HepG2 (cell line): ENCODE results near the gene UCN3. TPM values are rescaled to one million over a fixed set of nuclear protein-coding genes. Genes with fewer than 3 reads are reported as not detected.
A peak's percentile ranks its signal among the peaks of the same experiment; 100 is the strongest.

Experiments used
- ATAC-seq: fragments of 200-7000 bp; cut with Tn5 transposase; 3 replicates; pipeline ENCODE4 v1.9.1; 2020; ENCODE audit warnings: mild to moderate bottlenecking, moderate library complexity
- BruUV-seq: library from RNA; stranded (reverse); fragments of 400-500 nt; replicated peaks from 2 replicates; lab custom pipeline; 2021; lab: Mats Ljungman, UMichigan
- CTCF ChIA-PET: fragments of 300-600 bp; formaldehyde crosslinking; extraction: SDS; loops from one replicate; lab custom pipeline; 2021; ENCODE audit warnings: low total read pairs, inconsistent platforms, low intra/inter-chr PET ratio; lab: Yijun Ruan, JAX
- POLR2A ChIA-PET: fragments of 350-600 bp; sonication (Branson Sonifier 250); formaldehyde crosslinking; loops from one replicate; lab custom pipeline; 2020; ENCODE audit warnings: antibody characterized with exemption, inconsistent platforms; lab: Yijun Ruan, JAX
- DNase-seq: peaks from one replicate; pipeline ENCODE4 v3.0.0-alpha.2; 2015; ENCODE audit warnings: low spot score
- FAIRE-seq: peaks from 3 replicates; lab custom pipeline; 2011; peaks lifted over from hg19 to GRCh38; lab: Jason Lieb, UNC
- H2AFZ ChIP-seq: one replicate; pipeline ENCODE4 v1.6.1; 2011; ENCODE audit warnings: low read length, inconsistent platforms
- H3K27ac ChIP-seq: fragments of 300-600 bp; 3 replicates; pipeline ENCODE4 v1.8.0; 2011; ENCODE audit warnings: mixed run types, mild to moderate bottlenecking, mixed read lengths, low read length, inconsistent platforms; ENCODE audit not compliant: insufficient read depth; ENCODE audit errors: extremely low read length
- H3K27me3 ChIP-seq, 2 experiments: fragments of 200-600 bp in 1 of 2; 2 replicates in 1 of 2; 3 replicates in 1 of 2; pipeline versions ENCODE4 v1.6.0 to v1.8.0; 2011; ENCODE audit warnings: low read length in 2 of 2, mild to moderate bottlenecking in 2 of 2, moderate library complexity in 2 of 2, inconsistent platforms in 1 of 2; ENCODE audit not compliant: insufficient read depth in 2 of 2, control insufficient read depth in 1 of 2
- H3K36me3 ChIP-seq, 2 experiments: fragments of 200-600 bp in 1 of 2; replicated peaks in 1 of 2; 2 replicates in 1 of 2; 3 replicates in 1 of 2; pipeline versions ENCODE4 v1.5.1 to v1.8.0; 2011; ENCODE audit warnings: low read length in 2 of 2, inconsistent platforms in 1 of 2; ENCODE audit not compliant: insufficient read depth in 2 of 2, control insufficient read depth in 1 of 2
- H3K4me1 ChIP-seq: 2 replicates; pipeline ENCODE4 v1.5.1; 2012; ENCODE audit warnings: low read length, inconsistent platforms; ENCODE audit not compliant: insufficient read depth
- H3K4me2 ChIP-seq: 2 replicates; pipeline ENCODE4 v1.6.0; 2011; ENCODE audit warnings: low read depth, low read length, inconsistent platforms
- H3K4me3 ChIP-seq, 3 experiments: fragments of 200-600 bp in 1 of 3; sonication (generic), shearing (Covaris generic) in 1 of 3; replicated peaks in 1 of 3; 2 replicates each; pipeline ENCODE4 v1.5.1; 2011 to 2016; ENCODE audit warnings: low read length in 3 of 3, inconsistent platforms in 2 of 3, low read depth in 2 of 3, mild to moderate bottlenecking in 2 of 3, control low read depth in 1 of 3, mixed read lengths in 1 of 3; ENCODE audit not compliant: insufficient read depth in 1 of 3
- H3K79me2 ChIP-seq: one replicate; pipeline ENCODE4 v1.6.1; 2011; ENCODE audit warnings: low read length, inconsistent platforms; ENCODE audit not compliant: insufficient read depth
- H3K9ac ChIP-seq: 2 replicates; pipeline ENCODE4 v1.6.0; 2011; ENCODE audit warnings: mild to moderate bottlenecking, low read depth, low read length, inconsistent platforms; ENCODE audit not compliant: insufficient read depth
- H3K9me3 ChIP-seq: 2 replicates; pipeline ENCODE4 v1.5.1; 2012; ENCODE audit warnings: mild to moderate bottlenecking, low read length
- H4K20me1 ChIP-seq: 2 replicates; pipeline ENCODE4 v1.6.0; 2011; ENCODE audit warnings: inconsistent platforms, mild to moderate bottlenecking, low read length, moderate library complexity; ENCODE audit not compliant: insufficient read depth
- ETV6 ChIP-seq: sonication (generic); formaldehyde crosslinking; conservative IDR thresholded peaks from 2 replicates; pipeline ENCODE4 v1.4.0; 2020; ENCODE audit warnings: missing genetic modification reagents
- HDAC6 ChIP-seq: fragments of 200-600 bp; sonication (generic); IDR thresholded peaks from 2 replicates; pipeline ENCODE4 v1.7.0; 2017; ENCODE audit warnings: mild to moderate bottlenecking, antibody characterized with exemption, low read length, low read depth
- REST ChIP-seq, 2 experiments: IDR thresholded peaks; 2 replicates each; pipeline ENCODE4 v1.6.1; 2011 to 2012; ENCODE audit warnings: low read length in 2 of 2, borderline replicate concordance in 1 of 2, low read depth in 1 of 2, mild to moderate bottlenecking in 1 of 2, moderate library complexity in 1 of 2
- WIZ ChIP-seq: sonication (generic); formaldehyde crosslinking; IDR thresholded peaks from 2 replicates; pipeline ENCODE4 v1.5.1; 2020; ENCODE audit warnings: mild to moderate bottlenecking, missing genetic modification reagents
- ZFP36L2 ChIP-seq: sonication (generic); formaldehyde crosslinking; IDR thresholded peaks from 2 replicates; pipeline ENCODE4 v1.4.0; 2020; ENCODE audit warnings: missing genetic modification reagents
- ZFP90 ChIP-seq: sonication (generic); formaldehyde crosslinking; IDR thresholded peaks from 2 replicates; pipeline ENCODE4 v1.8.0; 2022; ENCODE audit warnings: missing genetic modification reagents, mild to moderate bottlenecking, inconsistent platforms, borderline replicate concordance
- ZNF367 ChIP-seq: sonication (generic); formaldehyde crosslinking; IDR thresholded peaks from 2 replicates; pipeline ENCODE4 v1.4.0; 2020; ENCODE audit warnings: missing genetic modification reagents, borderline replicate concordance
- ZNF800 ChIP-seq: sonication (generic); formaldehyde crosslinking; IDR thresholded peaks from 2 replicates; pipeline ENCODE4 v1.4.0; 2020; ENCODE audit warnings: missing genetic modification reagents
- WGBS: methylation state at CpG from one replicate; pipeline ENCODE4 v1.1.6; 2017; ENCODE audit warnings: low lambda C conversion rate; 5-methylcytosine and 5-hydroxymethylcytosine counted together
- in situ Hi-C: cut with HindIII; loops from 2 replicates; pipeline ENCODE4 v1.10.0; 2017; ENCODE audit warnings: low pct_unique_long_range_greater_than_20kb; ENCODE audit not compliant: extremely low pct_ligation_motif_present
- intact Hi-C: fragments of 100-400 bp; cut with micrococcal nuclease; formaldehyde crosslinking; loops from one replicate; pipeline ENCODE4 v1.10.0; 2022; ENCODE audit not compliant: unreplicated experiment
- polyA plus RNA-seq, 8 experiments: library from polyadenylated mRNA; depleted of rRNA in 3 of 8; stranded (reverse) in 7 of 8; unstranded in 1 of 8; fragments of >200 nt; fragmentation: Illumina TruSeq in 4 of 8; extraction: Trizol in 4 of 8; gene quantifications; 2 replicates each; pipeline versions ENCODE4 v1.2.1 to v1.2.3, GENCODE V29; 2011 to 2016; ENCODE audit warnings: low read depth in 4 of 8, missing spikeins in 1 of 8, mixed read lengths in 1 of 8; ENCODE audit not compliant: insufficient read depth in 1 of 8
- total RNA-seq, 5 experiments: library from RNA; depleted of rRNA; stranded (reverse); fragments of >200 nt; fragmentation: Illumina TruSeq; extraction: Trizol; gene quantifications; 2 replicates each; pipeline ENCODE4 v1.2.3, GENCODE V29; 2016; ENCODE audit warnings: low read depth in 1 of 5

Gene UCN3
- total and polyA plus RNA-seq, 2 of the 13 experiments (the other 11 are each of a cell fraction or from before 2014, with no cell fraction given), result not detected

- H3K27ac ChIP-seq, result no peak overlapping the region
- H3K9me3 ChIP-seq, result peaks cover 8% of the 10 kb centered on the region; the same call in 1 of the 2 replicates
- H3K4me3 ChIP-seq, result no peak overlapping the region
- FAIRE-seq, result no peak
- no peak for DNase-seq
- CTCF ChIA-PET, result no interaction called here
- POLR2A ChIA-PET, result no interaction called here
- no peak for TF ChIP-seq ZFP36L2 (CRISPR knock-in tag)
- TF ChIP-seq HDAC6, result no peak
- no peak for TF ChIP-seq ETV6 (CRISPR knock-in tag)
- no peak for TF ChIP-seq WIZ (CRISPR knock-in tag)
- TF ChIP-seq ZNF800, result no peak
- TF ChIP-seq ZNF367, result no peak
- H3K4me1 ChIP-seq, result peaks cover 24% of the 10 kb centered on the region
- H3K36me3 ChIP-seq, result no peaks in the 10 kb centered on the region
- no peaks in the 10 kb centered on the region for H4K20me1 ChIP-seq
- in situ Hi-C loops, result no loop called here
- H3K27me3 ChIP-seq, result no peaks in the 10 kb centered on the region
- H3K79me2 ChIP-seq, result peaks cover 87% of the 10 kb centered on the region
- no TSS peak for BruUV-seq
- over 99% methylated on average over 11 of the region's 11 CpGs for WGBS
- no peak overlapping the region for H3K4me2 ChIP-seq
- intact Hi-C loops, result no loop called here
- no peak overlapping the region for H2AFZ ChIP-seq
- H3K9ac ChIP-seq, result no peak overlapping the region
- ATAC-seq, result no peak
Measured at GRCh38 chr10:5416981-5417380, 52.2 kb downstream of the UCN3 start.

GRCh38 chr10:5418584-5418983 is 53.8 kb downstream of the UCN3 start:
- in situ Hi-C loops, result no loop called here
- Histone ChIP-seq H3K79me2 (peaks cover 95% of the 10 kb centered on the region), H3K9ac (no peak overlapping the region), H3K9me3 (peaks cover 8% of the 10 kb centered on the region; the same call in 1 of the 2 replicates), H4K20me1 (no peaks in the 10 kb centered on the region), H3K4me3 (no peak overlapping the region), H3K4me2 (no peak overlapping the region), H3K27ac (no peak overlapping the region), H2AFZ (no peak overlapping the region)
- intact Hi-C loops, result no loop called here
- ChIA-PET CTCF (no interaction called here), POLR2A (no interaction called here)
- TF ChIP-seq REST (IDR thresholded peaks at IDR 0.05; ENCODE audit: borderline replicate concordance in 1 of 2, low read depth in 1 of 2, low read length in 2 of 2) (no peak), ZFP90 (CRISPR knock-in tag) (peak; percentile 80)
- TF ChIP-seq, all 625 proteins: peak for 1
- Histone ChIP-seq H3K4me1 (peaks cover 19% of the 10 kb centered on the region), H3K27me3 (no peaks in the 10 kb centered on the region), H3K36me3 (no peaks in the 10 kb centered on the region)
- no peak for FAIRE-seq
- no peak for ATAC-seq
- DNase-seq, result no peak
- BruUV-seq, result no TSS peak
